Measurements from ENCODE around the gene BAIAP2. TPM values are rescaled to one million over a fixed set of nuclear protein-coding genes. Genes with fewer than 3 reads are reported as not detected.

BAIAP2 gene
- total RNA-seq, 1 donor from 2014 or later = 51.4 TPM

DNA sequence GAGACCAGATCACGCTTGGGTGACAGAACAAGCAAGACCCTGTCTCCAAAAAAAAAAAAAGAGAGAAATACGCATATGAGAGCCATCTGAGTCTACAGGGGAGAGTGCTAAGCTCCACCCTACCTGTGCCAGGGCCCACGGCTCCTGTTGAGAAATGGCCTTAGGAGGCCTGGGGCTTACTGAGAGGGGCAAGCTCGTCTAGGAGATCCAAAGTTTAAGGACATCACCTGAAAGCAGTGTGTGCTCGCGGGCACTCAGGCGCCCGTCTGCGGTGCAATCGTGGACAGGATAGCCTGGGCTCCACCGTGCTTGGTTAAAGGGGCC, 14.5 kb upstream of the BAIAP2 start:
- Histone ChIP-seq H3K4me1 (ENCODE audit: insufficient read depth, low read length) (peaks cover 16% of the 10 kb centered on the region), H3K4me2 (ENCODE audit: low read length) (no peak overlapping the region), H2AFZ (ENCODE audit: low read depth, low read length) (no peak overlapping the region), H3K4me3 (ENCODE audit: insufficient read depth, low read depth, low read length) (no peak overlapping the region), H3K27ac (ENCODE audit: low read depth, low read length) (no peak overlapping the region), H3K79me2 (ENCODE audit: insufficient read depth, low read length) (no peaks in the 10 kb centered on the region), H3K27me3 (ENCODE audit: insufficient read depth, low read length) (no peaks in the 10 kb centered on the region), H4K20me1 (ENCODE audit: insufficient read depth, low read length) (no peaks in the 10 kb centered on the region), H3K36me3 (ENCODE audit: insufficient read depth, low read length) (no peaks in the 10 kb centered on the region), H3K9me3 (ENCODE audit: insufficient read depth, low read depth, low read length) (no peaks in the 10 kb centered on the region), H3K9ac (ENCODE audit: low read length) (no peak overlapping the region)
- no peak overlapping the region for H3K27ac Mint-ChIP-seq (ENCODE audit: unreplicated experiment)
- no peaks in the 10 kb centered on the region for H3K4me1 Mint-ChIP-seq (ENCODE audit: low read depth, unreplicated experiment)
- FAIRE-seq (no peak), DNase-seq (ENCODE audit: low read depth) (no peak)
- TF ChIP-seq, protein P1, sequence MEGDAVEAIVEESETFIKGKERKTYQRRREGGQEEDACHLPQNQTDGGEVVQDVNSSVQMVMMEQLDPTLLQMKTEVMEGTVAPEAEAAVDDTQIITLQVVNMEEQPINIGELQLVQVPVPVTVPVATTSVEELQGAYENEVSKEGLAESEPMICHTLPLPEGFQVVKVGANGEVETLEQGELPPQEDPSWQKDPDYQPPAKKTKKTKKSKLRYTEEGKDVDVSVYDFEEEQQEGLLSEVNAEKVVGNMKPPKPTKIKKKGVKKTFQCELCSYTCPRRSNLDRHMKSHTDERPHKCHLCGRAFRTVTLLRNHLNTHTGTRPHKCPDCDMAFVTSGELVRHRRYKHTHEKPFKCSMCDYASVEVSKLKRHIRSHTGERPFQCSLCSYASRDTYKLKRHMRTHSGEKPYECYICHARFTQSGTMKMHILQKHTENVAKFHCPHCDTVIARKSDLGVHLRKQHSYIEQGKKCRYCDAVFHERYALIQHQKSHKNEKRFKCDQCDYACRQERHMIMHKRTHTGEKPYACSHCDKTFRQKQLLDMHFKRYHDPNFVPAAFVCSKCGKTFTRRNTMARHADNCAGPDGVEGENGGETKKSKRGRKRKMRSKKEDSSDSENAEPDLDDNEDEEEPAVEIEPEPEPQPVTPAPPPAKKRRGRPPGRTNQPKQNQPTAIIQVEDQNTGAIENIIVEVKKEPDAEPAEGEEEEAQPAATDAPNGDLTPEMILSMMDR (IDR thresholded peaks at IDR 0.05; ENCODE audit: insufficient read depth, low read depth, low read length) = no peak
- no peak for TF ChIP-seq EZH2 (IDR thresholded peaks at IDR 0.05; ENCODE audit: insufficient read depth, low read length)
- no peak overlapping the region for H3K4me3 Mint-ChIP-seq (ENCODE audit: unreplicated experiment)
- peaks cover 9% of the 10 kb centered on the region for H3K9me3 Mint-ChIP-seq (ENCODE audit: unreplicated experiment)
- peaks cover 15% of the 10 kb centered on the region for H3K27me3 Mint-ChIP-seq (ENCODE audit: low read depth, unreplicated experiment)
- no peaks in the 10 kb centered on the region for H3K36me3 Mint-ChIP-seq (ENCODE audit: low read depth, unreplicated experiment)

DNA sequence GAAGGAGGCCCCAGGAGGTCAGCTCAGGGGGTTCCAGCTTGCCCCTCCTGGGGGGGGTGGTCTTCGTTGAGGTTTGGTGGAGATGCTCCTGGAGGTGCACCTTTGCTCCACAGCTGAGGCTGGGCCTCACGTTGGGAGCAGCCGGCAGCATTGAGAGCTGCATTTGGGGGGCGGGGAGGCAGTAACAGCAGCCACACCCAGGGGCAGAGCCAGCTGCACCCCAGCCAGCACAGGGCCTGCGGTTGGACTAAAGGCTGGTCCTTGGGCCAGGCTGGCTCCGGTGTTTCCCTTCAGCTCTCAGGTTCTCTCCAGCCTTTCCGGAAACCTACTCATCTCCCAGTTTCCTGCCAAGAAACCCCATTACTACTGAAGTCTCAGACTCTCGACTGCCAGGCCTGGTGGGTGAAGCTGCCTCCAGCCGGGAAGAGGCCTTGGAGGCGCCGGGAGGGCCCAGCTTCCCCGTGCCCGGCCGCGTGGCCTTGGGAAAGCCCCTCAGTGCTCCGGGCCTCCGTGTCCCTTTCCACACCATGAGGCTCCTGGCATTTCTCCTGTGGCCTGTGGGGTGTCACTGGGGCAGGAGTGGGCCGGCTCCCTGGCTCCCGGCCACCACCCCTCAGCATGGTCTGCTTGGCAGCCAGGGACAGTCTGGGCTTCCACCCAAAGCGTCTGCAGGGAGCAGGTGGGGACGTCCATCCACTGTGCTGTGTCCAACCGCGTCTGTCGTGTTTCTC, 14.0 kb upstream of the BAIAP2 start:
- DNase-seq (ENCODE audit: low read depth) (peak; percentile 73), FAIRE-seq (no peak)
- Histone ChIP-seq H3K9me3 (ENCODE audit: insufficient read depth, low read depth, low read length) (no peaks in the 10 kb centered on the region), H3K36me3 (ENCODE audit: insufficient read depth, low read length) (no peaks in the 10 kb centered on the region), H4K20me1 (ENCODE audit: insufficient read depth, low read length) (no peaks in the 10 kb centered on the region), H3K27me3 (ENCODE audit: insufficient read depth, low read length) (peaks cover 3% of the 10 kb centered on the region), H3K27ac (ENCODE audit: low read depth, low read length) (no peak overlapping the region), H2AFZ (ENCODE audit: low read depth, low read length) (peak overlapping the region; percentile 54), H3K4me3 (ENCODE audit: insufficient read depth, low read depth, low read length) (no peak overlapping the region), H3K4me1 (ENCODE audit: insufficient read depth, low read length) (peaks cover 16% of the 10 kb centered on the region), H3K4me2 (ENCODE audit: low read length) (no peak overlapping the region), H3K79me2 (ENCODE audit: insufficient read depth, low read length) (no peaks in the 10 kb centered on the region), H3K9ac (ENCODE audit: low read length) (no peak overlapping the region)
- Mint-ChIP-seq H3K4me3 (ENCODE audit: unreplicated experiment) (no peak overlapping the region), H3K27me3 (ENCODE audit: low read depth, unreplicated experiment) (peaks cover 15% of the 10 kb centered on the region), H3K36me3 (ENCODE audit: low read depth, unreplicated experiment) (no peaks in the 10 kb centered on the region), H3K9me3 (ENCODE audit: unreplicated experiment) (peaks cover 6% of the 10 kb centered on the region), H3K4me1 (ENCODE audit: low read depth, unreplicated experiment) (no peaks in the 10 kb centered on the region), H3K27ac (ENCODE audit: unreplicated experiment) (no peak overlapping the region)
- TF ChIP-seq, protein P1 (IDR thresholded peaks at IDR 0.05; ENCODE audit: insufficient read depth, low read depth, low read length) = no peak

DNA sequence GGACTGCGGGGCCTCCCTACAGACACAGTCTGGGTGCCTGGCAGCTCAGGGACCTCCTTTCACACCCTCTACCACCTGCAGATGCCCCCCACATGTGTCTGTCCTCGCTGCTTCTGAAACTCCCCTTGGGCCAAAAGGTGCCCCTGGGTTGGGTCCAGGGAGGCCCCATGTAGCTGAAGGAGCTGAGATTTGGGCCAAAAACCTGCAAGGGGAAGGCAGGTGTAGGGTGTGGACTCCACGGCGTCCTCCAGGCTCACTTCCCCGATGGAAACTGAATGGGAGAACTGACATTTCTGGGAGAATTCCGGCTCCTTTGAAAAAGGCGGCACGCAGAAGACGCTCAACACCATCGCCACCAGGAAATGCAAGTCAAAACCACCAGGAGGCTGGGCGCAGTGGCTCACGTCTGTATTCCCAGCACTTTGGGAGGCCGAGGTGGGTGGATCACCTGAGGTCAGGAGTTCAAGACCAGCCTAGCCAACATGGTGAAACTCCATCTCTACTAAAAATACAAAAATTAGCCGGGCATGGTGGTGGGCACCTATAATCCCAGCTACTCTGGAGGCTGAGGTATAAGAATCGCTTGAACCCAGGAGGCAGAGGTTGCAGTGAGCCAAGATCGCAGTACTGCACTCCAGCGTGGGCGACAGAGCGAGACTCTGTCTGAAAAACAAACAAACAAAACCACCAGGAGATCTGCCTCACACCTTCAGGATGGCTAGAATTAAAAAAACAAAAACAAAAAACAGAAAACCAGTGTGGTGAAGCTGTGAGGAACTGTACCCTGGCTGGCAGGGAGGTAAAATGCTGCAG, 13.2 kb upstream of the BAIAP2 start:
- FAIRE-seq = no peak
- Histone ChIP-seq H3K9ac (ENCODE audit: low read length) (no peak overlapping the region), H3K36me3 (ENCODE audit: insufficient read depth, low read length) (no peaks in the 10 kb centered on the region), H3K27ac (ENCODE audit: low read depth, low read length) (no peak overlapping the region), H2AFZ (ENCODE audit: low read depth, low read length) (peak overlapping the region; percentile 54), H3K9me3 (ENCODE audit: insufficient read depth, low read depth, low read length) (no peaks in the 10 kb centered on the region), H3K4me1 (ENCODE audit: insufficient read depth, low read length) (peaks cover 16% of the 10 kb centered on the region), H3K4me3 (ENCODE audit: insufficient read depth, low read depth, low read length) (no peak overlapping the region), H4K20me1 (ENCODE audit: insufficient read depth, low read length) (no peaks in the 10 kb centered on the region), H3K27me3 (ENCODE audit: insufficient read depth, low read length) (peaks cover 11% of the 10 kb centered on the region), H3K79me2 (ENCODE audit: insufficient read depth, low read length) (no peaks in the 10 kb centered on the region), H3K4me2 (ENCODE audit: low read length) (no peak overlapping the region)
- Mint-ChIP-seq H3K36me3 (ENCODE audit: low read depth, unreplicated experiment) (no peaks in the 10 kb centered on the region), H3K27ac (ENCODE audit: unreplicated experiment) (no peak overlapping the region), H3K4me1 (ENCODE audit: low read depth, unreplicated experiment) (no peaks in the 10 kb centered on the region), H3K4me3 (ENCODE audit: unreplicated experiment) (no peak overlapping the region), H3K9me3 (ENCODE audit: unreplicated experiment) (peaks cover 6% of the 10 kb centered on the region), H3K27me3 (ENCODE audit: low read depth, unreplicated experiment) (peaks cover 22% of the 10 kb centered on the region)
- TF ChIP-seq, protein P1 (IDR thresholded peaks at IDR 0.05; ENCODE audit: insufficient read depth, low read depth, low read length) = no peak
- no peak for TF ChIP-seq EZH2 (IDR thresholded peaks at IDR 0.05; ENCODE audit: insufficient read depth, low read length)
- no peak for DNase-seq (ENCODE audit: low read depth)
